Heart right ventricle (tissue), 16 donors: ENCODE data around the gene RET. TPM values are rescaled to one million over a fixed set of nuclear protein-coding genes. Genes with fewer than 3 reads are reported as not detected.

Experiments used
- ATAC-seq, 8 donors: fragments of 200-7000 bp; cut with Tn5 transposase; one replicate each; pipeline ENCODE4 v1.9.1; 2020; ENCODE audit warnings: mild to moderate bottlenecking in 8 of 8, moderate library complexity in 8 of 8, moderate number of reproducible peaks in 1 of 8
- DNase-seq, 2 donors: peaks; one replicate each; pipeline ENCODE4 v3.0.0-alpha.2; 2020
- H3K27ac ChIP-seq, 10 donors: fragments of 200-600 bp; sonication (generic) in 2 of 10; one replicate each; pipeline versions ENCODE4 v1.5.0 to v1.8.0; 2020 to 2022; ENCODE audit warnings: mild to moderate bottlenecking in 3 of 10
- H3K27me3 ChIP-seq, 7 donors: fragments of 200-600 bp; one replicate each; pipeline ENCODE4 v1.8.0; 2021 to 2022; ENCODE audit warnings: mild to moderate bottlenecking in 2 of 7
- H3K36me3 ChIP-seq, 9 donors: fragments of 200-600 bp; sonication (generic) in 1 of 9; one replicate each; pipeline versions ENCODE4 v1.5.0 to v1.8.0; 2020 to 2022; ENCODE audit warnings: mild to moderate bottlenecking in 2 of 9
- H3K4me1 ChIP-seq, 9 donors: fragments of 200-600 bp; sonication (generic) in 1 of 9; one replicate each; pipeline versions ENCODE4 v1.5.0 to v1.8.0; 2020 to 2022; ENCODE audit warnings: mild to moderate bottlenecking in 4 of 9
- H3K4me3 ChIP-seq, 10 donors: fragments of 200-600 bp; sonication (generic) in 2 of 10; one replicate each; pipeline versions ENCODE4 v1.5.0 to v1.8.0; 2020 to 2022; ENCODE audit warnings: mild to moderate bottlenecking in 7 of 10, moderate library complexity in 2 of 10
- H3K9me3 ChIP-seq, 11 donors: fragments of 200-600 bp in 10 of 11; sonication (generic) in 2 of 11; one replicate each; pipeline versions ENCODE4 v1.5.0 to v1.8.0; 2013 to 2022; ENCODE audit warnings: mild to moderate bottlenecking in 2 of 11, control low read depth in 1 of 11, moderate library complexity in 1 of 11
- CTCF ChIP-seq, 9 donors: fragments of 200-600 bp; sonication (generic) in 2 of 9; IDR thresholded peaks; one replicate each; pipeline versions ENCODE4 v1.5.0 to v1.8.0; 2021 to 2022; ENCODE audit warnings: antibody characterized with exemption in 9 of 9, mild to moderate bottlenecking in 5 of 9, moderate library complexity in 1 of 9
- WGBS, 2 donors: extraction: QIAGEN DNeasy Blood & Tissue Kit; methylation state at CpG; one replicate each; pipeline ENCODE4 v1.1.7; 2013; ENCODE audit warnings: inconsistent platforms in 1 of 2; 5-methylcytosine and 5-hydroxymethylcytosine counted together
- intact Hi-C, 10 donors: fragments of 100-400 bp; cut with DNase I; formaldehyde crosslinking; loops; one replicate each; pipeline versions ENCODE4 v1.11.1 to v1.14.2; 2022
- polyA plus RNA-seq, 2 donors: library from polyadenylated mRNA; stranded (reverse); fragments of 200-250 nt; gene quantifications; one replicate each; pipeline ENCODE4 v1.2.3, GENCODE V29; 2013
- total RNA-seq, 10 donors: library from RNA; stranded (reverse); fragmentation: NEBNext Ultra II Directional in 3 of 10; extraction: Animal tissue kit (Norgen Biotek cat#: 25700) in 3 of 10; gene quantifications; one replicate each; pipeline versions ENCODE4 v1.2.1 to v1.2.4, GENCODE V29; 2021 to 2023
- donor health status: Arrhythmogenic right ventricular cardiomyopathy.
- donor health status: ischemic (EF 13 %, LVEDD 7.1; RV severe dilation, severe dysfunction).
- donor health status: healthy with polysubstance abuse.
- donor health status: DM: no; HTN: yes; CAD: no.
- donor health status: DM: no; HTN: no; CAD: no.
- donor health status: ischemic (EF 25% LVEDD 6.9; RV normal size, moderate dysfunction).
- donor health status: ischemic (EF 25% LVEDD 5.7; RV mildly dilated, moderate dysfunction).
- donor health status: healthy.
- donor health status: DM: yes; HTN: yes; CAD: no.
- donor health status: Ischemic cardiomyopathy.
- donor health status: ischemic (EF 35%, LVEDD 5.7; RV mildly dilated, moderate dysfunction).
- donor health status: nonischemic (EF 11% LVEDD 7.7; RV severe dilation, severe dysfunction).
- donor health status: DM: yes; HTN: yes; CAD: no.
- donor health status: PGD.
- donor health status: ischemic (EF 29% LVEDD 5.4; RV normal size, mild dysfunction).
- donor health status: nonischemic (EF 23%, LVEDD 6.1; RV moderate dilation, normal function).

RET gene
- total and polyA plus RNA-seq, 12 donors: 0.38 to 2.6 (median 1.2) TPM

DNA sequence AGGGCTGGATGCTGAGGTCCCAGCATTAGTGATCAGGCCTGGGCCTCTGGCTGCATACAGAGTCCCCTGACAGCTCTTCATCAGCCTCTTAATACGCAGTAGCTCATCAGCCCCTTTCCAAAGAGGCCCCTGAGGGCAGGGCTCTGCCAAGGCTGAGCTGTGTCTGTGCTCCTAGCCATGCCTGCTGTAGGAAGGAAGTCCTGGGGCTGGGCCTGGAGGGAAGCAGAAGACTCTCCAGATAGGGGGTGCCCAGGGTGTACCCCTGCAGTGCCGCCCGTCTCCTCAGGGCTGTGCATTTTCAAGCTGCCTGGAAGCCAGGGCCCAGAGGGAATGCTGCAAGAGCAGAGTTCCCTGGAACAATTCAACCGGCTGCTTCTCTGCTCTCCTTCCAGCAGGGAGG is 7.3 kb upstream of the RET start:
- intact Hi-C loops: no loop called here
- H3K27me3 ChIP-seq: peaks cover 0 to 38% (median 20%) of the 10 kb centered on the region in 7 donors
- DNase-seq: no peak
- 81 to 88% methylated on average over 4 of the region's 4 CpGs for WGBS, 2 donors
- no peak overlapping the region for H3K4me3 ChIP-seq
- no peak overlapping the region for H3K27ac ChIP-seq
- peaks cover 0 to 4% (median 0%) of the 10 kb centered on the region in 9 donors for H3K4me1 ChIP-seq
- TF ChIP-seq CTCF (IDR thresholded peaks at IDR 0.05): no peak
- H3K9me3 ChIP-seq: no peaks in the 10 kb centered on the region
- ATAC-seq: no peak
- no peaks in the 10 kb centered on the region for H3K36me3 ChIP-seq

- Histone ChIP-seq H3K9me3 (no peaks in the 10 kb centered on the region), H3K36me3 (no peaks in the 10 kb centered on the region), H3K4me1 (peaks cover 0 to 4% (median 0%) of the 10 kb centered on the region in 9 donors), H3K27ac (no peak overlapping the region), H3K4me3 (no peak overlapping the region), H3K27me3 (peaks cover 0 to 46% (median 29%) of the 10 kb centered on the region in 7 donors)
- TF ChIP-seq CTCF (IDR thresholded peaks at IDR 0.05): no peak
- 81 to 83% methylated on average over 17 of the region's 17 CpGs for WGBS, 2 donors
- intact Hi-C loops: loop anchor here in 1 of 10 donors (10.0 kb wide), 2 partner anchors 106 to 196 kb away; no protein-coding TSS in a partner anchor
- ATAC-seq (no peak), DNase-seq (no peak)
Measured at GRCh38 chr10:43070121-43071085, 6.5 kb upstream of the RET start.

DNA sequence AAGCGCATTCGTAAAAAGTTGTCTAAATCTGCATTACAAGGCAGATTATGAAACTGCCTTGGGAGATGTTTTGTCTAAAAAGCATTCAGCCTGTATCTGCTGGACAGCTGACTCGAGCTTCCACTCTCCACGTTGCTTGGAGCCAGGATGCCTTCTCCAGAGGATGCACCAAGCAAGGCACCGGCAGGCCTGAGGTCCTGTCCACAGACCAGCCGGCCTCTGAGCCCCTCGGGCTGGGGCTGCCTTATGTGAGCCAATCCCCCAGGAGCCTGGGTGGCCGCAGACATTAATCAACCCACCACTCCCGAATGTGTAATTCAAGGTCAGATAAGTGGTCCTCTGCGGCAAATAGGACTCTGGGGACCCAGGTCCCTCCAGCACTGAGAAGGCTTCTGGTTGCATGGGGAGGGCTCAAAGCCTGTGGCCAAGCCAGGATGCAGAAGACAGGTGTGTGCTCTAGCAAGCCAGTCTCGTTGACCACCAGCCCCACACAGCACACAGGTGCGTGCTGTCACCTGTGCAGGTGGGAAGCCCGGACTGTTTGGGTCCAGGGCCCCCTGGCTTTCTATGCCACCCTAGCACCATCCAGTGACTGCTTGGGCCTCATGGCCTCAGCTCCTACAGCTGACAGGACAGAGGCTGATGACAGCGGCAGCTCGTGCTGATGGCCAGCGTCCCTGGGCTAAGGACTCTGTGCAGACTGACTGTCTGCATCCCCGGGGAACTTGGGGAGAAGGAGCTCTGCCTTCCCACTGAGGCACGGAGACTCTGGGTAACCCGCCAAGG is 4.8 kb upstream of the RET start:
- no peak for DNase-seq

More for the DNA sequence above, 4.8 kb upstream of the RET start:
- 72 to 77% methylated on average over 19 of the region's 19 CpGs for WGBS, 2 donors
- H3K27ac ChIP-seq: no peak overlapping the region
- H3K27me3 ChIP-seq: peaks cover 4 to 63% (median 45%) of the 10 kb centered on the region in 7 donors
- no peak for TF ChIP-seq CTCF (IDR thresholded peaks at IDR 0.05)
- ATAC-seq: no peak
- intact Hi-C loops: loop anchor here in 1 of 10 donors (10.0 kb wide), 2 partner anchors 107 to 197 kb away; no protein-coding TSS in a partner anchor
- peaks cover 0 to 10% (median 6%) of the 10 kb centered on the region in 9 donors for H3K4me1 ChIP-seq
- no peaks in the 10 kb centered on the region for H3K9me3 ChIP-seq
- H3K36me3 ChIP-seq: no peaks in the 10 kb centered on the region
- no peak overlapping the region for H3K4me3 ChIP-seq
